Ovary (tissue), 3 donors: ENCODE measurements around the gene AUTS2.

Source experiments
- CTCF ChIP-seq, 3 donors: fragments of 450-650 bp in 2 of 3; fragments of 200-600 bp in 1 of 3; IDR thresholded peaks; one replicate each; pipeline versions ENCODE4 v1.5.1 to v1.8.0; 2016 to 2022; ENCODE audit warnings: antibody characterized with exemption in 3 of 3, mild to moderate bottlenecking in 1 of 3
- EP300 ChIP-seq: sonication (generic); formaldehyde crosslinking; IDR thresholded peaks from one replicate; pipeline ENCODE4 v1.6.1; 2017; ENCODE audit warnings: antibody characterized with exemption
- POLR2A ChIP-seq: fragments of 450-650 bp; IDR thresholded peaks from one replicate; pipeline ENCODE4 v1.6.1; 2017; ENCODE audit warnings: antibody characterized with exemption, mild to moderate bottlenecking, moderate library complexity
- donor health status: DM: no; HTN: no; CAD: no.

DNA sequence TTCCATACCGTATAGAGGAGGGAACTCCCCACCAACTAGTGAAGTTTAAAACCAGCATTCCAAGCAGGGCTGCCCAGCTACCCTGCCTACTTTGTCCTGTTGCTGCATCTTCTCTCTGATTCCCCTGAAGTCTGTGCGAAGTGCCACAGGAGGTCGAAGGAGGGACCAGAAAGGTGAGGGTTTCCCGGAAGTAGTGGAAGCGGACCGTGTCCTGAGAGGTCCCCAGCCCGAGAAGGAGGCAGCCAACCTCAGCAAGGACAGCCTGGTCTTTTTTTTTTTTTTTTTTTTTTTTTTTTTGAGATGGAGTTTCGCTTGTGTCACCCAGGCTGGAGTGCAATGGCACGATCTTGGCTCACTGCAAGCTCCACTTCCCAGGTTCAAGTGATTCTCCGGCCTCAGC lies 861.8 kb downstream of the AUTS2 start:
- no peak for TF ChIP-seq POLR2A
- no peak for TF ChIP-seq EP300
- TF ChIP-seq CTCF (IDR thresholded peaks at IDR 0.05): no peak
